Measurements from ENCODE around the gene CTNNBIP1. TPM values are rescaled to one million over a fixed set of nuclear protein-coding genes. Genes with fewer than 3 reads are reported as not detected.

The CTNNBIP1 gene
- total and polyA plus RNA-seq, 9 of the 15 experiments (the other 6 are each of a cell fraction or from before 2014, with no cell fraction given) = 0.65 to 29.2 (median 14.7) TPM

- TF ChIP-seq ZNF316 (IDR thresholded peaks at IDR 0.05) (peak; percentile 66), SRSF1 (IDR thresholded peaks at IDR 0.05; ENCODE audit: low read depth, low read length) (no peak), E2F8 (IDR thresholded peaks at IDR 0.05; ENCODE audit: low read depth, partially characterized antibody) (no peak), SIRT6 (IDR thresholded peaks at IDR 0.05; ENCODE audit: low read depth, low read length) (no peak), FOXJ3 (CRISPR knock-in tag; IDR thresholded peaks at IDR 0.05) (no peak), NELFE (IDR thresholded peaks at IDR 0.05; ENCODE audit: insufficient read depth, insufficient read length) (no peak), TAF7 (tag; IDR thresholded peaks at IDR 0.05) (no peak; the same call in 1 of the 2 replicates), ZKSCAN3 (CRISPR knock-in tag; IDR thresholded peaks at IDR 0.05) (no peak), PRPF4 (IDR thresholded peaks at IDR 0.05; ENCODE audit: insufficient read depth, low read depth, low read length, poor library complexity, severe bottlenecking) (no peak), BCOR (IDR thresholded peaks at IDR 0.05) (no peak), HES1 (IDR thresholded peaks at IDR 0.05; ENCODE audit: low read depth) (no peak), ZNF431 (CRISPR knock-in tag; IDR thresholded peaks at IDR 0.05) (no peak), CEBPB (tag; IDR thresholded peaks at IDR 0.05) (peak; percentile 91), ZNF121 (CRISPR knock-in tag; conservative IDR thresholded peaks at IDR 0.05) (no peak), SOX6 (IDR thresholded peaks at IDR 0.05) (peak; percentile 76), HCFC1 (IDR thresholded peaks at IDR 0.05; ENCODE audit: low read depth, low read length) (no peak), NEUROD1 (IDR thresholded peaks at IDR 0.05; ENCODE audit: borderline replicate concordance, low read depth, low read length, partially characterized antibody) (no peak)
- TF ChIP-seq, protein P1, sequence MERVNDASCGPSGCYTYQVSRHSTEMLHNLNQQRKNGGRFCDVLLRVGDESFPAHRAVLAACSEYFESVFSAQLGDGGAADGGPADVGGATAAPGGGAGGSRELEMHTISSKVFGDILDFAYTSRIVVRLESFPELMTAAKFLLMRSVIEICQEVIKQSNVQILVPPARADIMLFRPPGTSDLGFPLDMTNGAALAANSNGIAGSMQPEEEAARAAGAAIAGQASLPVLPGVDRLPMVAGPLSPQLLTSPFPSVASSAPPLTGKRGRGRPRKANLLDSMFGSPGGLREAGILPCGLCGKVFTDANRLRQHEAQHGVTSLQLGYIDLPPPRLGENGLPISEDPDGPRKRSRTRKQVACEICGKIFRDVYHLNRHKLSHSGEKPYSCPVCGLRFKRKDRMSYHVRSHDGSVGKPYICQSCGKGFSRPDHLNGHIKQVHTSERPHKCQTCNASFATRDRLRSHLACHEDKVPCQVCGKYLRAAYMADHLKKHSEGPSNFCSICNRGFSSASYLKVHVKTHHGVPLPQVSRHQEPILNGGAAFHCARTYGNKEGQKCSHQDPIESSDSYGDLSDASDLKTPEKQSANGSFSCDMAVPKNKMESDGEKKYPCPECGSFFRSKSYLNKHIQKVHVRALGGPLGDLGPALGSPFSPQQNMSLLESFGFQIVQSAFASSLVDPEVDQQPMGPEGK (CRISPR knock-in tag; IDR thresholded peaks at IDR 0.05; ENCODE audit: borderline replicate concordance) = no peak; the same call in 1 of the 2 replicates
- TF ChIP-seq, protein P2, sequence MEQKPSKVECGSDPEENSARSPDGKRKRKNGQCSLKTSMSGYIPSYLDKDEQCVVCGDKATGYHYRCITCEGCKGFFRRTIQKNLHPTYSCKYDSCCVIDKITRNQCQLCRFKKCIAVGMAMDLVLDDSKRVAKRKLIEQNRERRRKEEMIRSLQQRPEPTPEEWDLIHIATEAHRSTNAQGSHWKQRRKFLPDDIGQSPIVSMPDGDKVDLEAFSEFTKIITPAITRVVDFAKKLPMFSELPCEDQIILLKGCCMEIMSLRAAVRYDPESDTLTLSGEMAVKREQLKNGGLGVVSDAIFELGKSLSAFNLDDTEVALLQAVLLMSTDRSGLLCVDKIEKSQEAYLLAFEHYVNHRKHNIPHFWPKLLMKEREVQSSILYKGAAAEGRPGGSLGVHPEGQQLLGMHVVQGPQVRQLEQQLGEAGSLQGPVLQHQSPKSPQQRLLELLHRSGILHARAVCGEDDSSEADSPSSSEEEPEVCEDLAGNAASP (IDR thresholded peaks at IDR 0.05) = no peak; the same call in 1 of the 2 replicates
- TF ChIP-seq, protein P3, sequence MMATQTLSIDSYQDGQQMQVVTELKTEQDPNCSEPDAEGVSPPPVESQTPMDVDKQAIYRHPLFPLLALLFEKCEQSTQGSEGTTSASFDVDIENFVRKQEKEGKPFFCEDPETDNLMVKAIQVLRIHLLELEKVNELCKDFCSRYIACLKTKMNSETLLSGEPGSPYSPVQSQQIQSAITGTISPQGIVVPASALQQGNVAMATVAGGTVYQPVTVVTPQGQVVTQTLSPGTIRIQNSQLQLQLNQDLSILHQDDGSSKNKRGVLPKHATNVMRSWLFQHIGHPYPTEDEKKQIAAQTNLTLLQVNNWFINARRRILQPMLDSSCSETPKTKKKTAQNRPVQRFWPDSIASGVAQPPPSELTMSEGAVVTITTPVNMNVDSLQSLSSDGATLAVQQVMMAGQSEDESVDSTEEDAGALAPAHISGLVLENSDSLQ (IDR thresholded peaks at IDR 0.05) = peak; percentile 85
Measured at GRCh38 chr1:9929431-9930385, 19.6 kb upstream of the CTNNBIP1 start (continued).
